Stomach (tissue), 9 donors: ENCODE data around the gene LRRIQ1. TPM values are rescaled to one million over a fixed set of nuclear protein-coding genes. Genes with fewer than 3 reads are reported as not detected.
A peak's percentile ranks its signal among the peaks of the same experiment; 100 is the strongest.

ENCODE experiments used
- DNase-seq, 2 donors: peaks; one replicate each; pipeline versions ENCODE4 v3.0.0 to v3.0.0-alpha.2; 2013 to 2019
- H3K27ac ChIP-seq, 5 donors: fragments of 200-600 bp in 4 of 5; sonication (generic) in 4 of 5; one replicate each; pipeline ENCODE4 v1.5.1; 2013 to 2019; ENCODE audit warnings: mild to moderate bottlenecking in 1 of 5, moderate library complexity in 1 of 5
- H3K27me3 ChIP-seq, 3 donors: fragments of 200-600 bp; sonication (generic); one replicate each; pipeline ENCODE4 v1.5.1; 2017 to 2019; ENCODE audit warnings: mixed run types in 1 of 3
- H3K36me3 ChIP-seq, 4 donors: fragments of 200-600 bp; sonication (generic); 1 replicate in 3 of 4; 2 replicates in 1 of 4; pipeline ENCODE4 v1.5.1; 2016 to 2019
- H3K4me1 ChIP-seq, 4 donors: fragments of 200-600 bp; sonication (generic); one replicate each; pipeline ENCODE4 v1.5.1; 2016 to 2019
- H3K4me3 ChIP-seq, 4 donors: fragments of 200-600 bp; sonication (generic) in 3 of 4; one replicate each; pipeline ENCODE4 v1.5.1; 2016 to 2019; ENCODE audit warnings: mild to moderate bottlenecking in 1 of 4
- H3K9me3 ChIP-seq, 4 donors: fragments of 200-600 bp; sonication (generic); one replicate each; pipeline ENCODE4 v1.5.1; 2016 to 2019
- EP300 ChIP-seq: sonication (generic); formaldehyde crosslinking; IDR thresholded peaks from one replicate; pipeline ENCODE4 v1.6.1; 2017; ENCODE audit warnings: antibody characterized with exemption
- POLR2A ChIP-seq, 4 donors: fragments of 450-650 bp; IDR thresholded peaks; one replicate each; pipeline ENCODE4 v1.6.1; 2016; ENCODE audit warnings: antibody characterized with exemption in 4 of 4, control low read depth in 2 of 4, mild to moderate bottlenecking in 1 of 4, moderate library complexity in 1 of 4
- POLR2AphosphoS5 ChIP-seq, 3 donors: sonication (generic); formaldehyde crosslinking; IDR thresholded peaks; one replicate each; pipeline ENCODE4 v1.6.1; 2016; ENCODE audit warnings: antibody characterized with exemption in 3 of 3
- WGBS, 5 donors: extraction: QIAGEN DNeasy Blood & Tissue Kit in 3 of 5; methylation state at CpG; one replicate each; pipeline versions ENCODE4 v1.1.5 to v1.1.7; 2013 to 2018; 5-methylcytosine and 5-hydroxymethylcytosine counted together
- intact Hi-C: fragments of 100-400 bp; cut with DNase I; formaldehyde crosslinking; loops from one replicate; pipeline ENCODE4 v1.15.1; 2023; ENCODE audit warnings: low total_unique reads
- polyA plus RNA-seq, 3 donors: library from polyadenylated mRNA; stranded (reverse); fragments of 200-250 nt; gene quantifications; one replicate each; pipeline ENCODE4 v1.2.3, GENCODE V29; 2013
- total RNA-seq, 5 donors: library from RNA; depleted of rRNA; stranded (reverse); fragments of >200 nt; gene quantifications; one replicate each; pipeline versions ENCODE4 v1.1.0 to v1.2.3, GENCODE V29; 2014 to 2016
- TF ChIP-seq, protein P1 (sequence below), 7 experiments: fragments of 450-650 bp in 4 of 7; fragments of 200-600 bp in 3 of 7; sonication (generic) in 3 of 7; IDR thresholded peaks; one replicate each; pipeline ENCODE4 v1.5.1; 2016 to 2019; ENCODE audit warnings: antibody characterized with exemption in 7 of 7, control low read depth in 2 of 7, mild to moderate bottlenecking in 1 of 7
- donor health status: healthy with polysubstance abuse.
- donor health status: Bipolar disorder and iron deficiency.
- donor health status: healthy.

LRRIQ1 gene
- total and polyA plus RNA-seq, 8 donors: 0.05 to 2.2 (median 0.92) TPM; not detected in 5

- DNase-seq: no peak
- Histone ChIP-seq H3K4me3 (no peak overlapping the region), H3K9me3 (peaks cover 0 to 26% (median 16%) of the 10 kb centered on the region in 4 donors), H3K4me1 (peaks cover 9 to 29% (median 16%) of the 10 kb centered on the region in 4 donors), H3K27ac (no peak overlapping the region), H3K27me3 (peaks cover 32 to 100% (median 65%) of the 10 kb centered on the region in 3 donors), H3K36me3 (no peaks in the 10 kb centered on the region)
- intact Hi-C loops: no loop called here
- 17 to 27% (median 23%) methylated on average over 3 of the region's 3 CpGs for WGBS, 5 donors
- TF ChIP-seq POLR2AphosphoS5 (IDR thresholded peaks at IDR 0.05) (no peak), POLR2A (IDR thresholded peaks at IDR 0.05) (no peak), EP300 (no peak)
- TF ChIP-seq, protein P1, sequence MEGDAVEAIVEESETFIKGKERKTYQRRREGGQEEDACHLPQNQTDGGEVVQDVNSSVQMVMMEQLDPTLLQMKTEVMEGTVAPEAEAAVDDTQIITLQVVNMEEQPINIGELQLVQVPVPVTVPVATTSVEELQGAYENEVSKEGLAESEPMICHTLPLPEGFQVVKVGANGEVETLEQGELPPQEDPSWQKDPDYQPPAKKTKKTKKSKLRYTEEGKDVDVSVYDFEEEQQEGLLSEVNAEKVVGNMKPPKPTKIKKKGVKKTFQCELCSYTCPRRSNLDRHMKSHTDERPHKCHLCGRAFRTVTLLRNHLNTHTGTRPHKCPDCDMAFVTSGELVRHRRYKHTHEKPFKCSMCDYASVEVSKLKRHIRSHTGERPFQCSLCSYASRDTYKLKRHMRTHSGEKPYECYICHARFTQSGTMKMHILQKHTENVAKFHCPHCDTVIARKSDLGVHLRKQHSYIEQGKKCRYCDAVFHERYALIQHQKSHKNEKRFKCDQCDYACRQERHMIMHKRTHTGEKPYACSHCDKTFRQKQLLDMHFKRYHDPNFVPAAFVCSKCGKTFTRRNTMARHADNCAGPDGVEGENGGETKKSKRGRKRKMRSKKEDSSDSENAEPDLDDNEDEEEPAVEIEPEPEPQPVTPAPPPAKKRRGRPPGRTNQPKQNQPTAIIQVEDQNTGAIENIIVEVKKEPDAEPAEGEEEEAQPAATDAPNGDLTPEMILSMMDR (IDR thresholded peaks at IDR 0.05): no peak
These were observed 241.0 kb downstream of the LRRIQ1 start for GRCh38 chr12:85277191-85277590.

DNA sequence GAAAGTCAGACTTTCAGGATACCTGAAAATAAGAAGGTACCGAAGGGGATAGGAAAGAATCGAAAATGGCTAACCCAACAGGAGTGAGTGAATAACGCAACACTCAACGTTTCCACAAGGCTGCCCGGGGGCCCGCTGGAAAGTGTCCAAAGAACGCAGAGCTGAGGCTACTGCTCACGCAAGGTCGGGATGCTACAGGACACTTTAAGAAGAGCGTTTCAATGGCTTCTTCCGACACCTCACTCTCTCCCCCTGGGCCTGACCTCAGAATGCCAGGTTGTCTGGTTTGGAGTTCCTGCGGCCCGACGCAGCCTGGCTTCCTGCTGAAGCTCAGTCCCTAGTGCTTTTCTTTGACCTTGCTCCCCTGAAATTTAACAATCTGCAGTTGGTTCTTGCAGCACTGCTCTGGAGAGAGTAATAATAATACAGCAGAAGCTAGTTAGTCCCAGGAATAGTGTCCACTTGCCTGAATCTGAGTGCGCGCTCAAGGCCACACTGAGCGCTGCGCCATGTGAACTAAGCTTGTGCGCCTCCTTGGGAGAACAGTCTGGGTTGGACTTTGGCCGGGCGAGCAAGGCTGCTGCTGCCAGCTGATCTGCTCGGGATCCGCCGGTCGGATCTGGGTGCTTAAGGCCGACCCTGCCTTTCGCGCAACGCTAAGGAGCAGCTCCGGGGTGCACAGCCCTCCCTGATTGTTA is 241.9 kb downstream of the LRRIQ1 start:
- H3K36me3 ChIP-seq: no peaks in the 10 kb centered on the region
- no peak overlapping the region for H3K4me3 ChIP-seq
- peak in 1 of 2 donors; percentile 70 for DNase-seq
- H3K9me3 ChIP-seq: peaks cover 0 to 26% (median 16%) of the 10 kb centered on the region in 4 donors
- intact Hi-C loops: no loop called here
- 16 to 24% (median 22%) methylated on average over 30 of the region's 30 CpGs for WGBS, 5 donors
- TF ChIP-seq POLR2AphosphoS5 (IDR thresholded peaks at IDR 0.05): no peak
- TF ChIP-seq POLR2A (IDR thresholded peaks at IDR 0.05): no peak
- TF ChIP-seq, protein P1 (IDR thresholded peaks at IDR 0.05): no peak
- no peak for TF ChIP-seq EP300
- H3K27ac ChIP-seq: no peak overlapping the region
- peaks cover 32 to 100% (median 61%) of the 10 kb centered on the region in 3 donors for H3K27me3 ChIP-seq
- H3K4me1 ChIP-seq: peaks cover 9 to 29% (median 16%) of the 10 kb centered on the region in 4 donors

DNA sequence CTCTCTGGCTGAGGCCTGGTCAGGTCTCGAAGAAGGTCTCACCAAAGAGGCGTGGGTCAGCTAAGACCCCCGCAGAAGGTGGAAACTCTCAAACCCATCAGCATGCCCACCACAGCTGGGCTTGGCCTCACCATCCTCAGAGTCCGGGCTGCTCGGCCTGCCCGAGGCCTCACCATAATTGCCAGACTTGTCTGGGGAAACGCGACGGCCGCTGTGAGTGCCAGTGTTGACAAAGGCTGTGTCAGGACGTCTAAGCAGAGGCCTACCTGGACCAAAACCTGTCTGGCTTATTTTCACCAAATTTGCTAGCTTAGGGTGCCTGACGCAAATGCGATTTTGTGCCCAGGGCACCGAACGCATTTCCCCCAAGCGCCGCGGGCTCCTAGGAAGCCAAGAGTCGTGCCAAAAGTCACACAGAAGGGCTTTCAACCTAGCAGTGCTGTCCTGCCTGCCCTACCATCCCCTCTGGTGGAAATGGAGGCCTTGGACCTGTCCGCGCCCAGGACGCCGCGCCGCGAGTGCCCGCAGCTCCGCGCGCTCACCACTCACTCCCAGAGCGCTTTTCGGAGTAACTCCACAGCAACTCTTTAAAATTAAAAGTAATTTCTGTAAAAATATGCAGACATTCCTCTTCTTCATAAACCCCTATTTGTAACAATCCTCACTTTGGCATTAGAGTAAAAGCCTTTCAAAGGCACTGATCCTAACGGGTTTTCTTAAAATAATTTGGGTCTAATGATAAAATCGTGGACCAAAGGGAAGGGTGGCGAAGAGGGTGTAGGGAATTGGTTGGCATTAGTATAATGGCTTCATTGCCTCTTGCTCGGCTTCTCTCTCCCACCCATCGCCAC is 242.7 kb downstream of the LRRIQ1 start:
- Histone ChIP-seq H3K4me1 (peaks cover 9 to 22% (median 16%) of the 10 kb centered on the region in 4 donors), H3K36me3 (no peaks in the 10 kb centered on the region), H3K4me3 (peak overlapping the region in 1 of 4 donors; percentile 41), H3K27me3 (peaks cover 29 to 100% (median 57%) of the 10 kb centered on the region in 3 donors), H3K9me3 (peaks cover 0 to 26% (median 16%) of the 10 kb centered on the region in 4 donors), H3K27ac (no peak overlapping the region)
- DNase-seq: no peak
- WGBS, 5 donors: 29 to 48% (median 41%) methylated on average over 27 to 37 of the region's 37 CpGs
- intact Hi-C loops: no loop called here
- TF ChIP-seq, protein P1 (IDR thresholded peaks at IDR 0.05): no peak
- TF ChIP-seq POLR2A (IDR thresholded peaks at IDR 0.05): no peak
- TF ChIP-seq POLR2AphosphoS5 (IDR thresholded peaks at IDR 0.05): no peak
- no peak for TF ChIP-seq EP300

DNA sequence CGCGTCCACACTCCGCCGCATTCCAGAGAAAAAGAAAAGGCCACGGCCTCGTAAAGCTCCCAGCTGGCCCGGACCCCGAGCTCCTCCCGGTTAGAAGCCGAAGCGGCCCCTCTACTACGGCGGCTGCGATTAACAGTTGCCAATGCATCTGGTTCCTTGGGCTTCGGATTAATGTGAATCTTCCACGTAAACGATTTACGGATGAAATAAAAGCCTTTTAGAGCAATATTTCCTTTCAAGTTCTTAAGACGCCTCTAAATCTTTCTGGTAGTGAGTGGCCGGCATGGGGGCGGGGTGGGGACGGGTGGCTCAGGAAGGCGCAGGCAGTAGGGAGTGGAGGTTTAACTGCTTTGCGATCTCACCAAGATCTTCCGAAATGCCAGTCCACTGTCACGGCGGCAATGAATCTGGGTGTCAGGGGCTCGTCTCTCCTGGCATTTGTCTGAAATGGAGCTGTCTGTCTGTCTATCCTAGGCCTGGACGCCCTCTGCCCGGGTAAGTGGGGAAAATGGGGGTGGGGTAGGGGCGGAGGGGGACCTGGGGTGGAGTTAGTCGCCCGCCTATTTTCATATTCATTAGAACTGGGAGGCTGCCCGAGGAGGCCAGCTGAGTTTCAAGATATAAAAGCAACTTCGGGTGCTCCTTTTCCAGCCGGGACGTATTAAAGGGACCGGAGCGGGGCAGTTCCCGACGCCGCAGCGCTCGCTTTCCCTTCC is 243.5 kb downstream of the LRRIQ1 start:
- Histone ChIP-seq H3K4me1 (peaks cover 9 to 21% (median 16%) of the 10 kb centered on the region in 4 donors), H3K4me3 (peak overlapping the region; percentile 22 to 41 (median 36)), H3K27me3 (peaks cover 28 to 100% (median 50%) of the 10 kb centered on the region in 3 donors), H3K36me3 (no peaks in the 10 kb centered on the region), H3K9me3 (peaks cover 0 to 26% (median 16%) of the 10 kb centered on the region in 4 donors), H3K27ac (no peak overlapping the region)
- DNase-seq: peak in 1 of 2 donors; percentile 21
- intact Hi-C loops: no loop called here
- 7 to 15% (median 11%) methylated on average over 36 to 44 of the region's 44 CpGs for WGBS, 5 donors
- TF ChIP-seq, protein P1 (IDR thresholded peaks at IDR 0.05): no peak
- TF ChIP-seq POLR2AphosphoS5 (IDR thresholded peaks at IDR 0.05) (no peak), POLR2A (IDR thresholded peaks at IDR 0.05) (no peak), EP300 (no peak)
